GM23338 (cell line): ENCODE data around the gene RUFY1. TPM values are rescaled to one million over a fixed set of nuclear protein-coding genes. Genes with fewer than 3 reads are reported as not detected.

Source experiments
- ATAC-seq: fragments of 200-7000 bp; cut with Tn5 transposase; 3 replicates; pipeline ENCODE4 v1.9.1; 2020
- DNase-seq: peaks from one replicate; pipeline ENCODE4 v3.0.0-alpha.2; 2015; ENCODE audit warnings: low spot score
- H2AFZ ChIP-seq: fragments of 200-600 bp; sonication (generic); 2 replicates; pipeline ENCODE4 v1.8.0; 2016; ENCODE audit warnings: antibody characterized with exemption, mild to moderate bottlenecking, moderate library complexity
- H3F3A ChIP-seq: fragments of 200-600 bp; sonication (generic); replicated peaks from 2 replicates; pipeline ENCODE4 v1.8.0; 2017; ENCODE audit warnings: antibody characterized with exemption, mixed run types, low read depth
- H3K27ac ChIP-seq: fragments of 200-600 bp; sonication (generic); 2 replicates; pipeline ENCODE4 v1.6.1; 2016; ENCODE audit warnings: low read depth
- H3K27me3 ChIP-seq: fragments of 200-600 bp; sonication (generic); 2 replicates; pipeline ENCODE4 v1.8.0; 2016; ENCODE audit warnings: mild to moderate bottlenecking, mixed run types, moderate library complexity; ENCODE audit not compliant: insufficient read depth
- H3K36me3 ChIP-seq: fragments of 200-600 bp; sonication (generic); 2 replicates; pipeline ENCODE4 v1.8.0; 2016; ENCODE audit warnings: mild to moderate bottlenecking; ENCODE audit not compliant: insufficient read depth
- H3K4me1 ChIP-seq: fragments of 200-600 bp; sonication (generic); 2 replicates; pipeline ENCODE4 v1.8.0; 2016; ENCODE audit warnings: mild to moderate bottlenecking, moderate library complexity; ENCODE audit not compliant: insufficient read depth
- H3K4me2 ChIP-seq: fragments of 200-600 bp; sonication (generic); 2 replicates; pipeline ENCODE4 v1.7.1; 2017; ENCODE audit warnings: mixed run types
- H3K4me3 ChIP-seq: fragments of 200-600 bp; sonication (generic); 2 replicates; pipeline ENCODE4 v1.6.1; 2016; ENCODE audit warnings: mixed run types
- H3K79me2 ChIP-seq: fragments of 200-600 bp; sonication (generic); replicated peaks from 2 replicates; pipeline ENCODE4 v1.8.0; 2017; ENCODE audit warnings: mild to moderate bottlenecking; ENCODE audit not compliant: insufficient read depth
- H3K9me2 ChIP-seq: fragments of 200-600 bp; sonication (generic); 2 replicates; pipeline ENCODE4 v1.8.0; 2017; ENCODE audit not compliant: insufficient read depth
- H4K20me1 ChIP-seq: fragments of 200-600 bp; sonication (generic); replicated peaks from 2 replicates; pipeline ENCODE4 v1.8.0; 2017; ENCODE audit warnings: mild to moderate bottlenecking; ENCODE audit not compliant: insufficient read depth
- H3K27ac Mint-ChIP-seq: 2 replicates; pipeline ENCODE4 v1.8.0; 2020; ENCODE audit warnings: inconsistent platforms, mild to moderate bottlenecking, moderate library complexity, mixed read lengths
- H3K27me3 Mint-ChIP-seq: 3 replicates; pipeline ENCODE4 v1.8.0; 2022; ENCODE audit warnings: low read depth, mild to moderate bottlenecking, moderate library complexity, mixed read lengths, inconsistent platforms; ENCODE audit not compliant: insufficient read depth, poor library complexity
- H3K36me3 Mint-ChIP-seq: 3 replicates; pipeline ENCODE4 v1.8.0; 2021; ENCODE audit warnings: low read depth, mild to moderate bottlenecking, inconsistent platforms, moderate library complexity, mixed read lengths
- H3K4me1 Mint-ChIP-seq: 3 replicates; pipeline ENCODE4 v1.8.0; 2020; ENCODE audit warnings: mild to moderate bottlenecking, inconsistent platforms, mixed read lengths
- H3K4me3 Mint-ChIP-seq: 3 replicates; pipeline ENCODE4 v1.8.0; 2021; ENCODE audit warnings: moderate library complexity, mild to moderate bottlenecking, inconsistent platforms, mixed read lengths
- H3K9me3 Mint-ChIP-seq: 3 replicates; pipeline ENCODE4 v1.8.0; 2020; ENCODE audit warnings: moderate library complexity, mild to moderate bottlenecking, inconsistent platforms, mixed read lengths
- CREB1 ChIP-seq: fragments of 250-450 bp; sonication (Bioruptor Pico); IDR thresholded peaks from 2 replicates; pipeline ENCODE4 v1.5.0; 2020; ENCODE audit warnings: low read depth, mild to moderate bottlenecking, moderate library complexity
- CTCF ChIP-seq, 2 experiments: fragments of 200-600 bp in 1 of 2; sonication (generic) in 1 of 2; conservative IDR thresholded peaks; 2 replicates each; pipeline versions ENCODE4 v1.5.1 to v1.6.1; 2016 to 2017; ENCODE audit warnings: antibody characterized with exemption in 2 of 2, low read depth in 2 of 2, mild to moderate bottlenecking in 2 of 2, moderate library complexity in 1 of 2
- ETS1 ChIP-seq: IDR thresholded peaks from 2 replicates; pipeline ENCODE4 v1.6.1; 2016; ENCODE audit warnings: antibody characterized with exemption
- EZH2 ChIP-seq: fragments of 200-600 bp; sonication (generic); IDR thresholded peaks from one replicate; pipeline ENCODE4 v1.8.0; 2017; ENCODE audit warnings: antibody characterized with exemption, mild to moderate bottlenecking, low read depth; ENCODE audit not compliant: unreplicated experiment
- EZH2phosphoT487 ChIP-seq: fragments of 200-600 bp; sonication (generic); IDR thresholded peaks from one replicate; pipeline ENCODE4 v1.8.1; 2018; ENCODE audit warnings: antibody characterized with exemption; ENCODE audit not compliant: unreplicated experiment
- JUNB ChIP-seq: IDR thresholded peaks from one replicate; pipeline ENCODE4 v1.6.1; 2016; ENCODE audit warnings: antibody characterized with exemption; ENCODE audit not compliant: unreplicated experiment
- NANOG ChIP-seq: IDR thresholded peaks from 2 replicates; pipeline ENCODE4 v1.6.1; 2016; ENCODE audit warnings: antibody characterized with exemption, borderline replicate concordance
- POLR2AphosphoS5 ChIP-seq: IDR thresholded peaks from 2 replicates; pipeline ENCODE4 v1.6.1; 2016; ENCODE audit warnings: antibody characterized with exemption, low read depth
- REST ChIP-seq: IDR thresholded peaks from one replicate; pipeline ENCODE4 v1.6.1; 2018; ENCODE audit warnings: antibody characterized with exemption; ENCODE audit not compliant: unreplicated experiment
- STAT1 ChIP-seq: IDR thresholded peaks from one replicate; pipeline ENCODE4 v1.6.1; 2016; ENCODE audit warnings: antibody characterized with exemption; ENCODE audit not compliant: unreplicated experiment
- ZNF114 ChIP-seq: fragments of 250-450 bp; sonication (Bioruptor Pico); IDR thresholded peaks from 2 replicates; pipeline ENCODE4 v1.5.0; 2020; ENCODE audit warnings: mild to moderate bottlenecking, moderate library complexity
- ZNF331 ChIP-seq: fragments of 250-450 bp; sonication (Bioruptor Pico); IDR thresholded peaks from 2 replicates; pipeline ENCODE4 v1.5.0; 2020; ENCODE audit warnings: low read depth, mild to moderate bottlenecking, moderate library complexity
- ZNF462 ChIP-seq: fragments of 250-450 bp; sonication (Bioruptor Pico); IDR thresholded peaks from 2 replicates; pipeline ENCODE4 v1.5.0; 2020; ENCODE audit warnings: mild to moderate bottlenecking, moderate library complexity
- polyA plus RNA-seq: library from polyadenylated mRNA; unstranded; fragments of >200 nt; fragmentation: Nextera tagmentation; extraction: Ambion mirVana; gene quantifications from 2 replicates; pipeline ENCODE4 v1.2.1, GENCODE V29; 2016
- total RNA-seq: library from RNA; depleted of rRNA; stranded (reverse); fragments of >200 nt; shearing (Covaris generic); gene quantifications from 2 replicates; pipeline ENCODE4 v1.2.3, GENCODE V29; 2014

The RUFY1 gene
- total and polyA plus RNA-seq, 2 experiments from 2014 or later, result 25.3 to 31.6 TPM

GRCh38 chr5:179615203-179615602, 64.8 kb downstream of the RUFY1 start:
- Histone ChIP-seq H3K9me2 (no peaks in the 10 kb centered on the region), H3K4me1 (peaks cover 14% of the 10 kb centered on the region; the same call in 1 of the 2 replicates), H3F3A (peaks cover 83% of the 10 kb centered on the region), H3K79me2 (peaks cover 46% of the 10 kb centered on the region), H3K36me3 (peaks cover 92% of the 10 kb centered on the region), H2AFZ (no peak overlapping the region), H3K4me3 (no peak overlapping the region), H3K27me3 (no peaks in the 10 kb centered on the region), H3K27ac (peak overlapping the region; percentile 42; the same call in 1 of the 2 replicates), H4K20me1 (peaks cover 84% of the 10 kb centered on the region), H3K4me2 (no peak overlapping the region)
- no peak overlapping the region for H3K4me3 Mint-ChIP-seq
- peaks cover 44% of the 10 kb centered on the region; the same call in 2 of the 3 replicates for H3K4me1 Mint-ChIP-seq
- H3K27me3 Mint-ChIP-seq, result peaks cover 25% of the 10 kb centered on the region
- no peak for TF ChIP-seq EZH2
- no peak for TF ChIP-seq STAT1
- TF ChIP-seq REST, result no peak
- TF ChIP-seq POLR2AphosphoS5, result no peak
- no peak for TF ChIP-seq CTCF (conservative IDR thresholded peaks at IDR 0.05; ENCODE audit: low read depth in 2 of 2)
- TF ChIP-seq NANOG, result no peak
- TF ChIP-seq ZNF331 (CRISPR knock-in tag), result no peak
- TF ChIP-seq ZNF114 (CRISPR knock-in tag), result no peak
- no peak for TF ChIP-seq JUNB
- no peak for TF ChIP-seq CREB1
- TF ChIP-seq EZH2phosphoT487, result no peak
- TF ChIP-seq ETS1, result no peak
- no peak for TF ChIP-seq ZNF462
- DNase-seq (no peak), ATAC-seq (no peak)
- no peak overlapping the region for H3K27ac Mint-ChIP-seq
- H3K36me3 Mint-ChIP-seq, result peaks cover 94% of the 10 kb centered on the region
- H3K9me3 Mint-ChIP-seq, result no peaks in the 10 kb centered on the region; the same call in 1 of the 3 replicates
